Neural cell (in vitro differentiated cells): ENCODE data around the gene NET1. TPM values are rescaled to one million over a fixed set of nuclear protein-coding genes. Genes with fewer than 3 reads are reported as not detected.

Source experiments
- H2AFZ ChIP-seq: fragments of 200-600, 300-800 bp; sonication (generic), shearing (Covaris generic); 2 replicates; pipeline ENCODE4 v1.6.0; 2014; ENCODE audit warnings: low read depth, mild to moderate bottlenecking, antibody characterized with exemption, low read length, moderate library complexity
- H3F3A ChIP-seq: fragments of 200-600 bp; shearing (Covaris generic); 2 replicates; pipeline ENCODE4 v1.6.1; 2016; ENCODE audit warnings: mild to moderate bottlenecking, moderate library complexity, mixed read lengths, antibody characterized with exemption, low read length; ENCODE audit not compliant: insufficient read depth, poor library complexity, severe bottlenecking
- H3K27ac ChIP-seq: fragments of 200-600, 300-800 bp; sonication (generic), shearing (Covaris generic); 2 replicates; pipeline ENCODE4 v1.5.1; 2014; ENCODE audit warnings: mild to moderate bottlenecking, low read length, moderate library complexity
- H3K27me3 ChIP-seq: fragments of 300-800, 200-600 bp; sonication (generic), shearing (Covaris generic); 2 replicates; pipeline ENCODE4 v1.6.0; 2014; ENCODE audit warnings: mild to moderate bottlenecking, low read depth, low read length, moderate library complexity; ENCODE audit not compliant: insufficient read depth
- H3K36me3 ChIP-seq: fragments of 300-800, 200-600 bp; sonication (generic), shearing (Covaris generic); 2 replicates; pipeline ENCODE4 v1.5.1; 2014; ENCODE audit warnings: mild to moderate bottlenecking, antibody characterized with exemption, low read length, moderate library complexity; ENCODE audit not compliant: insufficient read depth
- H3K4me2 ChIP-seq: fragments of 300-800, 200-600 bp; sonication (generic), shearing (Covaris generic); 2 replicates; pipeline ENCODE4 v1.6.0; 2014; ENCODE audit warnings: mild to moderate bottlenecking, low read length
- H3K4me3 ChIP-seq: fragments of 300-800, 200-600 bp; sonication (generic), shearing (Covaris generic); 2 replicates; pipeline ENCODE4 v1.5.1; 2014; ENCODE audit warnings: mild to moderate bottlenecking, low read length, moderate library complexity
- H3K79me2 ChIP-seq: fragments of 200-600 bp; shearing (Covaris generic); replicated peaks from 2 replicates; pipeline ENCODE4 v1.6.0; 2014; ENCODE audit warnings: mild to moderate bottlenecking, low read length, moderate library complexity; ENCODE audit not compliant: insufficient read depth
- H3K9ac ChIP-seq: fragments of 300-800, 200-600 bp; sonication (generic), shearing (Covaris generic); 2 replicates; pipeline ENCODE4 v1.6.1; 2016; ENCODE audit warnings: mild to moderate bottlenecking, low read length, mixed read lengths
- H3K9me2 ChIP-seq: fragments of 200-600 bp; shearing (Covaris generic); 2 replicates; pipeline ENCODE4 v1.6.1; 2016; ENCODE audit warnings: mild to moderate bottlenecking, low read length, mixed read lengths; ENCODE audit not compliant: insufficient read depth
- H3K9me3 ChIP-seq: fragments of 200-600, 300-800 bp; sonication (generic), shearing (Covaris generic); 2 replicates; pipeline ENCODE4 v1.6.1; 2016; ENCODE audit warnings: mild to moderate bottlenecking, mixed run types, low read length, moderate library complexity, mixed read lengths
- H4K20me1 ChIP-seq: fragments of 200-600 bp; shearing (Covaris generic); 2 replicates; pipeline ENCODE4 v1.6.1; 2016; ENCODE audit warnings: mild to moderate bottlenecking, mixed run types; ENCODE audit not compliant: insufficient read depth
- CTCF ChIP-seq: fragments of 450-650 bp; IDR thresholded peaks from 2 replicates; pipeline ENCODE4 v1.5.1; 2014; ENCODE audit warnings: antibody characterized with exemption, mild to moderate bottlenecking, moderate library complexity; ENCODE audit not compliant: poor library complexity, severe bottlenecking
- EP300 ChIP-seq: fragments of 450-650 bp; conservative IDR thresholded peaks from 2 replicates; pipeline ENCODE4 v1.6.1; 2014; ENCODE audit warnings: antibody characterized with exemption, mild to moderate bottlenecking, moderate library complexity; ENCODE audit not compliant: poor library complexity, severe bottlenecking
- EZH2 ChIP-seq: fragments of 200-600, 300-800 bp; shearing (Covaris generic), sonication (generic); IDR thresholded peaks from 2 replicates; pipeline ENCODE4 v1.6.1; 2014; ENCODE audit warnings: antibody characterized with exemption, low read length, borderline replicate concordance, mild to moderate bottlenecking; ENCODE audit not compliant: insufficient read depth, poor library complexity, severe bottlenecking
- MXI1 ChIP-seq: fragments of 450-650 bp; conservative IDR thresholded peaks from 2 replicates; pipeline ENCODE4 v1.6.1; 2014; ENCODE audit warnings: antibody characterized with exemption, mild to moderate bottlenecking; ENCODE audit not compliant: poor library complexity, severe bottlenecking
- POLR2AphosphoS5 ChIP-seq: IDR thresholded peaks from 2 replicates; pipeline ENCODE4 v1.6.1; 2012
- RAD21 ChIP-seq: fragments of 450-650 bp; conservative IDR thresholded peaks from 2 replicates; pipeline ENCODE4 v1.6.1; 2014; ENCODE audit warnings: antibody characterized with exemption, mild to moderate bottlenecking, moderate library complexity
- REST ChIP-seq: IDR thresholded peaks from 2 replicates; pipeline ENCODE4 v1.6.1; 2012; ENCODE audit warnings: borderline replicate concordance
- SMC3 ChIP-seq: fragments of 450-650 bp; conservative IDR thresholded peaks from 2 replicates; pipeline ENCODE4 v1.6.1; 2014; ENCODE audit warnings: antibody characterized with exemption, mild to moderate bottlenecking, moderate library complexity; ENCODE audit not compliant: poor library complexity
- TAF1 ChIP-seq: IDR thresholded peaks from 2 replicates; pipeline ENCODE4 v1.6.1; 2012; ENCODE audit warnings: low read depth
- polyA plus RNA-seq: library from polyadenylated mRNA; depleted of rRNA; stranded (reverse); fragments of >200 nt; gene quantifications from 2 replicates; pipeline ENCODE4 v1.2.3, GENCODE V29; 2014

NET1 gene
- polyA plus RNA-seq, 1 donor from 2014 or later: 8.0 TPM

- H3K27ac ChIP-seq: no peak overlapping the region
- H3K9me2 ChIP-seq: no peaks in the 10 kb centered on the region
- H3K9ac ChIP-seq: no peak overlapping the region
- H2AFZ ChIP-seq: no peak overlapping the region
- H3K36me3 ChIP-seq: no peaks in the 10 kb centered on the region
- no peak for TF ChIP-seq REST
- no peak for TF ChIP-seq EZH2
- no peak for TF ChIP-seq MXI1
- TF ChIP-seq POLR2AphosphoS5: no peak
- no peak for TF ChIP-seq CTCF
- TF ChIP-seq TAF1: no peak
- TF ChIP-seq EP300: no peak
- TF ChIP-seq SMC3: no peak
- TF ChIP-seq RAD21: no peak
- H3K9me3 ChIP-seq: no peaks in the 10 kb centered on the region
- H3F3A ChIP-seq: no peaks in the 10 kb centered on the region
- no peak overlapping the region for H3K4me2 ChIP-seq
- H3K79me2 ChIP-seq: no peaks in the 10 kb centered on the region
- H4K20me1 ChIP-seq: no peaks in the 10 kb centered on the region
- H3K4me3 ChIP-seq: no peak overlapping the region
- no peaks in the 10 kb centered on the region for H3K27me3 ChIP-seq
Measured at GRCh38 chr10:5461203-5461588, 48.8 kb downstream of the NET1 start.

- Histone ChIP-seq H3K79me2 (no peaks in the 10 kb centered on the region), H3K27me3 (no peaks in the 10 kb centered on the region), H4K20me1 (no peaks in the 10 kb centered on the region), H2AFZ (no peak overlapping the region), H3K36me3 (no peaks in the 10 kb centered on the region), H3F3A (no peaks in the 10 kb centered on the region), H3K4me2 (no peak overlapping the region), H3K9ac (no peak overlapping the region), H3K9me3 (no peaks in the 10 kb centered on the region), H3K4me3 (no peak overlapping the region), H3K9me2 (no peaks in the 10 kb centered on the region), H3K27ac (no peak overlapping the region)
- TF ChIP-seq SMC3 (no peak), CTCF (no peak), EP300 (no peak), EZH2 (no peak), RAD21 (no peak), REST (no peak), TAF1 (no peak), MXI1 (no peak), POLR2AphosphoS5 (no peak)
Measured at GRCh38 chr10:5461914-5462840, 49.8 kb downstream of the NET1 start.
